Ureter (tissue), 1 donor: Measurements from ENCODE around the gene UCHL5. TPM values are rescaled to one million over a fixed set of nuclear protein-coding genes. Genes with fewer than 3 reads are reported as not detected.
"Not testable (repeated sequence)": the region's sequence is repeated elsewhere in the genome, so short reads cannot be mapped to it uniquely, and the experiment has no call there.

Experiments
- DNase-seq: peaks from one replicate; pipeline ENCODE4 v3.0.0-alpha.2; 2020; ENCODE audit warnings: low spot score
- total RNA-seq: library from RNA; stranded (reverse); gene quantifications from one replicate; pipeline ENCODE4 v1.2.4, GENCODE V29; 2023
- donor health status: DM: yes; HTN: yes; CAD: no.

UCHL5 gene
- total RNA-seq, 1 donor from 2014 or later: 34.6 TPM

DNA sequence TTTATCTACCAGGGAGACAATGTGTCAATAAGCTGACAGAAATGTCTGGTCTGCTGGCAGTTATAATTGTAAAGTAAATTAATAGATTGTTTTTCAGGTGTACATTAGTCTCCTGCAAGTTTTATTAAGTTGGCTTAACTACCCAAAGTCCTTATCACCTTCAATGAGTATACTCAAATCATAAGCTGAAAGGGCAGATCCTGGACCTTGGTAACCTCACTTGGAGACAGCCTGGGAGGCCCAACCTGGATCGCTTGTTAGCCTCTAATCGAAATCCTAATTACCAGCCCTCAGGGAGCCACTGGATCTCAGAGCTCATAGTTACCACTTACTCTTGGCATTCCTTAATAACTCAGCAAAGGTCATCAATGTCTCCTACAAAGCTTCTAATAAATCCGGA is 49.7 kb downstream of the UCHL5 start:
- no peak for DNase-seq

DNA sequence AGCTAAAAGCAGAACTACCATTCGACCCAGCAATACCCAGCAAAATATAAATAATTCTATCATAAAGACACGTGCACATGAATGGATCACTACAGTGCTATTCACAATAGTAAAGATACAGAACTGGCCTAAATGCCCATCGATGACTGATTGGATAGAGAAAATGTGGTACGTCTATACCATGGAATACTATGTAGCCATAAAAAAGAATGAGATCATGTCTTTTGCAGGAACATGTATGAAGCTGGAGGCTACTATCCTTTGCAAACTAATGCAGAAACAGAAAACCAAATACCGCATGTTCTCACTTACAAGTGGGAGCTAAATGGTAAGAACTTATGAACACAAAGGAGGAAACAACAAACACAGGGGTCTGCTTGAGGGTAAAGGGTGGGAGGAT is 53.4 kb downstream of the UCHL5 start:
- no peak for DNase-seq

DNA sequence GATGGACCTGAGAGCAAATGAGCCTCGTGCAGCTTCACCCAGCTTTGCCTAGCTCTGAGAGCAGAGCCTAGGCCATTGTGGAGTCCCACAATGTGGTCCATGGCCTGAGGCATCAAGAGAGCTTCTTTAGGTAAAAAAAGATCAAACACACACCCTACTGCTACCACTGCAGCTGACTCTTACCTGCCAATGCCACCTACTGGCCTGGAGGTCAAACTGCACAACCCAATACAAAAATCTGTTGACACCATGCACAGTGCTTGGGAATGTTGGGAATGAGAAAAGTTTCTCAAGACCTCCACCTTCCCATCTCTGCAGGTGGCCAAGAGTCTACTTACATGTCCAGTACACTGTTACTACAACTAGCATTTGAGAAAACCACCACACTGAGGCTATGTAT is 60.6 kb downstream of the UCHL5 start:
- no peak for DNase-seq

DNA sequence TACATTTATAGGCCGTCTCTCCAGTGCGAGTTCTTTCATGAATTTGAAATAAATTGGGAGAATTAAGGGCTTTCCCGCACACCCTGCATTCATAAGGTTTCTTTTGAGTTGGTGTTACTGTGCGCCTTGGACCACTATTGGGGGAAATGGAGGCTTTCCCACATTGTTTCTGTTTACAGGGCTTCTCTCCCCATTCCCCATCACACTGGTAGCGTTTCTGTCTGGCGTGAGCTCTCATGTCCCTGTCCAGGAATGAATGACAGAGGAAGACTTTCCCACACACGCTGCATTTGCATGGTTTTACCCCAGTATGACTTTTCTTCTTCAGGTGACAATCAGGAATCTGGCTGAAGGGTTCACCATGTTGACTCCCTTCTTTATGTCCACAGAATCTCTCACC is 65.0 kb downstream of the UCHL5 start:
- DNase-seq: no peak

DNA sequence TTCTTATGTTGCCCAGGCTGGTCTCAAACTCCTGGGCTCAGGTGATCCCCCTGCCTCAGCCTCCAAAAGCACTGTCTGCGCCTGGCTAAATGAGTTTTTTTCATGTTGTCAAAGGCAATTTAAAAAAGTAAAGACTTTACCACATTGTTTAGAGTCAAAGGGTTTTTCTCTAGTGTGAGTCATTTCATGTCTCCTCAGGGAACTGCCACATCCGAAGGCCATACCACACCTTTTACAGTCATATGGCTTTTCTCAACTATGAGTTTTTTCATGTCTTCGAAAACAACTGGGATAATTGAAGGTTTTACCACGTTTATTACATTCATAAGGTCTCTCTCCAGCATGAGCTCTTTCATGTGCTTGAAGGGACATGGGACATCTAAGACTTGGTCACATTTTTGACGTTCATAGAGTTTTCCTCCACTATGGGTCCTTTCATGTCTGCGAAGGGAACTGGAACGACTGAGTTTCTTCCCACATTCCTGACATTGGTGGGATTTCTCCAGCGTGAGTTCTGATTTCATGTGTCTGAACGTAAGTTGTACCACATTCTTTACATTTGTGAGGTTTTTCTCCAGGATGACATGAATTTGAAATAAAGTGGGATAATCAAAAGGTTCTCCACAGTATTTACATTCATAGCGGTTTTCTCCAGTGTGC is 65.6 kb downstream of the UCHL5 start:
- DNase-seq: no peak

DNA sequence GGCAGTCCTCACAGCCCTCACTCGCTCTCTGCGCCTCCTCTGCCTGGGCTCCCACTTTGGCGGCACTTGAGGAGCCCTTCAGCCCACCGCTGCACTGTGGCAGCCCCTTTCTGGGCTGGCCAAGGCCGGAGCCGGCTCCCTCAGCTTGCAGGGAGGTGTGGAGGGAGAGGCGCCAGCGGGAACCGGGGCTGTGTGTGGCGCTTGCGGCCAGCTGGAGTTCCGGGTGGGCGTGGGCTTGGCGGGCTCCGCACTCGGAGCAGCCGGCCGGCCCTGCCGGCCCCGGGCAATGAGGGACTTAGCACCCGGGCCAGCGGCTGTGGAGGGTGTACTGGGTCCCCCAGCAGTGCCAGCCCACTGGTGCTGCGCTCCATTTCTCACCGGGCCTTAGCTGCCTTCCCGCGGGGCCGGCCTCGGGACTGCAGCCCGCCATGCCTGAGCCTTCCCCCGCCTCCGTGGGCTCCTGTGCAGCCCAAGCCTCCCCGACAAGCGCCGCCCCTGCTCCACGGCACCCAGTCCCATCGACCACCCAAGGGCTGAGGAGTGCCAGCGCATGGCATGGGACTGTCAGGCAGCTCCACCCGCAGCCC is 72.3 kb downstream of the UCHL5 start:
- not testable (repeated sequence) for DNase-seq

DNA sequence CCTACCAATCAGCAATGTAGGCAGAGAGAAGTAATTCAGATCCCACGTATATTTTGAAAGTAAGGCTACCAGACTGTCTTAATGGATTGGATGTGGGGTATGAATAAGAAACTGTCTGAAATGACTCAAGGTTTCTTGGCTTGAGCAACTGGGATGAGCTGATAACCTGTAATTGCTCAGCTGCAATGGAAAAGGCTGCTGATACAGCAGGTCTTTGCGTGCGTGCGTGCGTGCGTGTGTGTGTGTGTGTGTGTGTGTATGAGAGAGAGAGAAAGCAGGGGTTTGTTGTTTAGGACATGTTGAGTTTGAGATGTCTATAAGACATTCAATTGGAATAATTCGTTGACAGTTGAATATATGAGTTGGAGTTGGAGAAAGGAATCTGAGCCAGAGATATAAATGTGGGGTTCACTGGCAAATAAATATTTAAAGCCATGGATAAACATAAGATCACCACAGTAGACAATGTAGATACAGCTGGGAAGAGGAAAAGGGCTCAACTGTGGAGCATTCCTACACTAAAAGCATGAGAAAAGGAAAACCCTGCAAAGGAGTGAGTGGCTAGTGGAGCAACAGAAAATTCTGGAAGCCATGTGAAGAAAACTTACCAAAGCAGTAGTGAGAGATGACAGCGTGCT is 72.9 kb downstream of the UCHL5 start:
- DNase-seq: no peak

DNA sequence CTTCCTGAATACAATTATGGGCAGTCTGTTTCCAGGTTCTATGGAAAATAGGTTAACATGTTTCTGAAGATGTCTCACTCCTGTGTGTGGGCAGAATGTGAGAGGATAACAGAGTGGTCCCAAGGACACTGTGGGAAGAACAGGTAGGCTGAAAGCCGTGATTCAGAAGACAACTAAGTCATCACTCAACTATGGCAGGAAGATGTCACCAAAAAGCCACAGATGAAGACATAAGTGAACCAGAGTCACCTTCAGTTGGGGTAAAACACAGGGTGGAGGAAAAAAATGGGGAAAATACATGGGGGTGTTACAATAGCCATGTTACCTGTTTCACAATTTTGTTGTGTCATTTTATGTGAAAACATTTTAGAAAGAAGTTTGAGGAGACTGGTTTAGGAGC is 75.1 kb downstream of the UCHL5 start:
- no peak for DNase-seq

DNA sequence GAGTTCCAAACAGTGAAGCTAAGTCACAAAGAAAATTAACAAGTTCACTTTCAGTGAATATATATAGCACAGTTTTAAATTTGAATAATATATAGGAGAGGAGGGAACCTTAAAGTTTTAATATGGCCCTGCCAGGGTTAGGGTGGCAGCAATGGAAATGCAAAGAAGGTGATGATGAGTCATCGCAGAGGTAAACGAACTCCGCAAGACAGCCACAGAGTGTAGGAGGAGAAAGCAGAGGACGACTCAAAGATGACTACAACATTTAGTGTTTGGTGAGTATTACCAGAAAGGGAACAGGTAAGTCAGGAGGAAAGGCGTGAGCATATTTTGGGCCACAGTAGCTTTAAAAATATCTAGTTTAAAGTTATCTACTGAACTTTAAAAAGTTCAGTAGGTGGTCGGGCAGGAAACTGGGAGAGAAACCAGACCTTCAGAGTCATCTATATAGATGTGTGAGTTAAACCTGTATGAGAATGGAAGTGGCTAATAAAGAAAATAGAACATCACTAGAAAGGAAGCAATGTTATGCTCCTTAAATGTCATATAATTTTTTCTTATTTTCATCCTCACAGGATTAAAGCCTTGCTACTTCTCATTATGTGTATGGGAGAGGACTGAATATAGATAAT is 75.7 kb downstream of the UCHL5 start:
- no peak for DNase-seq

DNA sequence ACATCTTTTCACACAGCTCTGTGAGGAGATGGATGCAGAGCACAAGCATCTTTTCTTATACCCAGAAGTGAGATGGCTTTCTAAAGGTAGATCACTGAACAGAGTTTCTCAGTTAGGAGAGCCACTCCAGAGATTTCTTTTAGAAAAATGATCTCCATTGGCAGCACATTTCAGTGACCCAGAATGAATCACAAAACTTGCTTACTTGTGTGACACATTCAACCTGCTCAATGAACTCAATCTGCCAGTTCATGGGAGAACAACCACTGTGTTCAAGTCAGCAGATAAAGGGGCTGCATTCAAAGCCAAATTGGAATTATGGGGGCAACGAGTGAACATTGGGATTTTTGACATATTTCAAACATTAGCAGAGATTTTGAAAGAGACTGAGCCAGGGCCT is 78.3 kb downstream of the UCHL5 start:
- no peak for DNase-seq

DNA sequence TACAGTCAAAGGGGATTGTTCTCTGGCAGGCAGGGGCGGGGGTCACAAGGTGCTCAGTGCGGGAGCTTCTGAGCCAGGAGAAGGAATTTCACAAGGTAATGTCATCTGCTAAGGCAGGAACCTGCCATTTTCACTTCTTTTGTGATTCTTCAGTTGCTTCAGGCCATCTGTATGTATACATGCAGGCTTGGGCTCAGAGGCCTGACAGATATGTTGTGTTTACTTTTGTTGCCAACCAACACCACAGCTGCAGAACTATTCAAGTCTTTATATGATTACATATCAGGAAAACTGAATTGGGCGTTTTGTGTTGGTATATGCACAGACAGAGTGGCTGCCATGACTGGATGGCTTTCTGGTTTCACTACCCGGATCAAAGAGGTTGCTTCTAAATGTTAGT is 78.8 kb downstream of the UCHL5 start:
- DNase-seq: not testable (repeated sequence)

DNA sequence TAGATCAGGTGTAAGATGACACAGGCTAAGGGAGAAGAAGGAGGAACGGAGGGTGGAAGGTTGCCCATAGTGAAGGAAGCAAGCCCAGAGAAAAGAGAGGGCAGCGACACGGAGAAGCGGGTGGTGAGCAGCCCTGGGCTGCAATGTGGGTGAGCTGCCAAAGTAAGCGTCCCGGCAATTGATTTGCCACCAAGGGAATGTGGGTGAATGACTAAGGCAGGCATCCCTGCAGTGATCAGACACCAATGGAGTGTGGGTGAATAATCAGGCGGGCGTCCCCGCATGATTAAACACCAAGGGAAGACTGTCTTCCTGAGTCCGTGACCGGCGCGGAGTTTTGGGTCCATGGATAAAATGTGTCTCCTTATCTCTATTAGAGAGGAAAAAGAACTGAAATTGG is 79.6 kb downstream of the UCHL5 start:
- no peak for DNase-seq

DNA sequence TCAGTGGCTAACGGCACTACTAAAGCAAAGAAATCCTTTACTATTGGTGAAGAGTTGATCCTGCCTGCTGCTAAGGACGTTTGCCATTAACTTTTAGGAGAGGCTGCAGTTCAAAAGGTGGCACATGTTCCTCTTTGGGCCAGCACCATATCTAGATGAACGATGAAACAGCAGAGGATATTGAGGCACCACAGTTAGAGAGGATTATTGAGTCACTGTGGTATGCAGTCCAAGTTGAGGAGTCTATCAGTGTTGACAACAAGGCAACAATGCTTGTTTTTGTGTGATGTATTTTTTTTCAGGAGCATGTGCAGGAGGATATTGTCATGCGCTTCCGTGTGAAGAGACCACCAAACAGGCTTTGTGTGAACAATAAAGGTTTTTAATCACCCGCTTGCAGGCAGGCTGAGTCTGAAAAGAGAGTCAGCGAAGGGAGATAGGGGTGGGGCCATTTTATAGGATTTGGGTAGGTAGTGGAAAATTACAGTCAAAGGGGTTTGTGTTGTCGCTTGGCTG is 80.9 kb downstream of the UCHL5 start:
- DNase-seq: no peak

DNA sequence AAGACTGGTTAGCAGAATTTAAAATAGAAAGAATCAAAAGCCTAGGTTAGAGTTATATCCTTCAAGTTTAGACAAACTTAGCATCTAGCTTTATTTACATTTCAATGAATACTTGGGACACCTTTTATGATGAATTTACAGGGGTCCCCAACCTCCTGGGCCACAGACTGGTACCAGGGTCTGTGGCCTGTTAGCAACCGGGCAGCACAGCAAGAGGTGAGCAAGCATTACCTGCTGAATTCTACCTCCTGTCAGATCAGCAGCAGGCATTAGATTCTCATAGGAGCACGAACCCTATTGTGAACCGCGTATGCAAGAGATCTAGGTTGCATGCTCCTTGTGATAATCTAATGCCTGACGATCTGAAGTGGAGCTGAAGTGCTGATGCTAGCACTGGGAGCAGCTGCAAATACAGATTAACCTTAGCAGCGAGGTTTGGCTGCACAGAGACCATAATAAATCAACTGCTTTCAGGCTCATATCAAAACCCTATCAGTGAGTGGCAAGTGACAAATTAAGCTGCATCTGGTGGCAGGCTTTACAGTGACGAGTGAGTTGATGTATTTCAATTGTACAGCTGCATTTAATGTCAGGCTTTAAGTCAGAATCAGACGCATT is 82.0 kb downstream of the UCHL5 start:
- no peak for DNase-seq

DNA sequence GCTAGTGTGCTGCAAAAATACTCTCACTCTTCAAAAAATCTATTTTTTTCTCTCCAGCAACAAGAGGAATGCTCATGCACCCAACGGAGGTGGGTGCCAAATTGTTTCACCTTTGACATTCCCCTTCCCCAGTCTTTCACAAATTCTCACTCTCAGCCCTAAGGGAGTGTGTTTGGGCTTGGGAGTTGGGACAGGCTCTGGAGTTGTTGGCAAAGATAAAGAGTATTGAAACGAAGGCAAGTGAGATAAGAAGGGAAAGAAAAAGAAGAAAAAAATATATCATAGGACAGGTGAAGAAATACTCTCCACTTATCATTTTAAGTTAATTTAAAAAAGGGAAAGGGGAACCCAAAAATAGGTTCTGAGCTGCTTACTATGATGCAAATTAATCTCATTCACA is 82.6 kb downstream of the UCHL5 start:
- DNase-seq: no peak

DNA sequence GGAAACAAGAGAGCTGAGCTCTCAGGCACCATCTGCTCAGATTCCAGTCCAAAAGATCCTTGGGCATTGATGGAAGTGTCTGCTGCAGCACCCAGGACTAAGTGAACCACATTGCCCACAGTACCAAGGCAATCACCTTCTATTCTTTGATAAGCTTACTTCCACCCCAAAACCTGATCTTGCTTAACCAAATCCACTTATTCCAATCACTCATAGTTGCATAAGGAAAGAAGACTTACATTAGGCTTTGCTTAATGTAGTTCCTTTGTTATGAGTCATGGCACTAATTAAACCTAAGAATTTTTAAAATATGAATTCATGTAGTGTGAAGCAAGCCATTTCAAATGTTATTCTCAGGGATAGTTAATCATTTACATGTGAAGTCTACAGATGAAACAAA is 84.5 kb downstream of the UCHL5 start:
- DNase-seq: no peak

DNA sequence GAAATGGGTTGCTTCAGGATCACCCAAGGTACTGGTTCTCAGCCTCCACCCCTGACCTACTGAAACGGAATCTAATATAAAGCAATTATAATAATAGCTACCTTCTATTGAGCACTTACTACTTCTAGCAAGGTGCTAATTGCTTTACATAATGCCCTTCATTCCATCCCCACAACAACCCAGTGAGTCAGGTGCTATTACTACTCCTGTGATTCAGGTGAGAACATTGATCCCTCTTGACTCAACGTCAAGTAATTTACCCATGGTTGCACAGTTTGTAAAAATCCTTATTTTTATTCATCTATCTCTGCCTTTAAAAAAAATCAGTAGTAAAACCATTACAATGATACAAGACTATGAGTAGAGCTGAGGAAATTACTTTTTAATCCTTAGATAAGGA is 85.2 kb downstream of the UCHL5 start:
- no peak for DNase-seq

DNA sequence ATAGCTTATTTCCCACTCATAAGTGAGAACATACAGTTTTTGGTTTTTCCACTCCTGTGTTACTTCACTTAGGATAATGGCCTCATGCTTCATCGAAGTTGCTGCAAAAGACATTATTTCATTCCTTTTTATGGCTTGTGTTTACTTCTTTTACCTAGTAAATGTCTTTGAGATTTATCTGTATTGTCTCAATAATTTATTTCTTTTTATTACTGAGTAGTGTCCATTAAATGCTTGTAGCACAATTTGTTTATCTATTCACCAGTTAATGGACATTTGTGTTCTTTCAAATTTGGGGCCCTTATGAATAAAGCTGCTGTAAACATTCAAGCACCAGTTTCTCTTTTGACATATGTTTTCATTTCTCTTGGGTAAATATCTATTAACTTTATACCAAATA is 86.0 kb downstream of the UCHL5 start:
- DNase-seq: no peak

DNA sequence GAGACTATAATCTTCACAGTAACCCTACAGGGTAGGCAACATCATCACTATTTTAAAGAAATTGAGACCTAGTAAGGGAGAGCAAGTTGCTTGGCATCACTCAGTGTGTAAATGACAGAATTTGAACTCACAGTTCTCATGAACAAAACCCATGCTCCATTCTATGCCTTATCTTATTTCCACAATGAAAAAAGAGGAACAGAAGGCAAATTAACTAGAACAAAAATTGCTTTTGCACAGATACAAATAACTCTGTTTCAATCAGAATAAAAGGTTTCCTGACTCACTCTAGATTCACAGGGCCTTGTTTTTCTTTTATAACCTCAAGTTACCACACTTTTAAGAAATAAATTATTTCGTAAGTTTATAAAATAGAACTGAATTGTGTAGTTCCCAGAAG is 90.1 kb downstream of the UCHL5 start:
- DNase-seq: no peak

DNA sequence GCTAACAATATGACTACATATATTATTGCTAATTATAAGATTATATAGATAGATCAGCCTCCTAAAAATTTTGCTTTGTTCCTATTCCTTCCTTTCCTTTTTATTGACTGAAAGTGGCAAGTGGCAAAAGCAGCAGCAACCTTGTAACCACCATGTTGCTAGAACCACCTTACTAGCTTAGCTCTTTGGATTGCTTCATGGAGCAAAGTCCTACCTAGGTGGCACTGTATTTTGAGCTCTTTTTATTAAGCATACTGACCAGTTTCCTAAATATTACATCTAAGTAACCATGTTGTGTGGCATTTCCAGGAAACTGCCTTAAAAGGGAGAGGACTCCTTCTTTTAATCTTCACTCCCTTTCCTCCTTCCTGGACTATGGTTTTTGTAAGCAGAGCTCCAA is 90.8 kb downstream of the UCHL5 start:
- DNase-seq: no peak

DNA sequence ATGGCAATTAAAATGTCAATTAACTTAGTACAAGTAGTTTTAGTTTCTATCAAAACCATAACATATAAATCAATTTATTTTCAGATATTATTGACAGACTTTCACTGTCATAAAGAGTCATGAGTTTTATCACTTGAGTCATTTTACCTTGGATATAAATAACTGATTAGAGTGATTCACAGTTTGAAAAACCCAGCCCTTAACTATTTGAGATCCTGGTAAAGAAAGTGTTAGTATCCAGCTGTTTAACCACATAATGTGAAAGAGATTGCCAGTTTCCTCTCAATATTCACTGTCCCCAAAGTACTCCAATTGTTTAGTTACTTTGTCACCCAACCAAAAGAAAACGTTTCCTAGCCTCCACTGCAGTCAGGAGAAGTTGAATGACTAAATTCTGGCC is 91.3 kb downstream of the UCHL5 start:
- DNase-seq: no peak

DNA sequence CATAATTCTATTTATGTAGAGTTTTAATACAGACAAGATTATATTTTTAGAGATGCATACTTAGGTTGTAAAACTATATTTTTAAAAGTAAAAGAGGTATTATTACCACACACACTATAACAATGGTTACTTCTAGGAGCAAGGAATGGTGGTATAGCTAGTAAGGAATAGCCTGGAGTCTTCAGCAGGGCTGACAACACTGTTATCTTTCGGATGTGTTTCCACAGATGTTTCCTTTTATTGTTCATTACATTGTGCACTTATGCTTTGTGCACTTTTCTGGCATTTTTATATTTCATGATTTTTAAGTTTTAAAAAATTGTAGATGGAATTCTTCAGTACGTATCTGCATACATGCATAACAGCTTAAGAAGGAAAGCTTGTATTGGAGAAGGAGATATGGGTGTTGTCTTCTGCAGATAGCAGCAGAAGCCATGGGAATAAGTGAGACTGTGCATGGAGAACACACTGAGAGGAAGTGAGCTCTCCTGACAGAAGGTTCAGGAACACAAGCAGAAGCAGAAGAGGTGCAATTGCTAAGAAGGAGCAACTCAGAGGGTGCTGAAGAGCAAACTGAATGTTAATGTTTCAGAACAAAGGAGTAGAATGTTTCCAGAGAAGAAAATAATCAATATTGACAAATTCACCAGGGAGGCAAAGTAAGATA is 91.8 kb downstream of the UCHL5 start:
- no peak for DNase-seq
